PC-3 (cell line): ENCODE measurements around the gene TBX15. TPM values are rescaled to one million over a fixed set of nuclear protein-coding genes. Genes with fewer than 3 reads are reported as not detected.

Experiments
- ATAC-seq: fragments of 200-7000 bp; cut with Tn5 transposase; 2 replicates; pipeline ENCODE4 v1.9.1; 2020; ENCODE audit warnings: mild to moderate bottlenecking, moderate library complexity
- BruUV-seq: library from RNA; stranded (reverse); fragments of 400-500 nt; replicated peaks from 2 replicates; lab custom pipeline; 2021; lab: Mats Ljungman, UMichigan
- CTCF ChIA-PET: fragments of 300-600 bp; sonication (Branson Sonifier 250); formaldehyde crosslinking; loops from one replicate; lab custom pipeline; 2022; ENCODE audit warnings: antibody characterized with exemption; lab: Charles Lee
- POLR2A ChIA-PET: fragments of 300-600 bp; sonication (Branson Sonifier 250); formaldehyde crosslinking; loops from one replicate; lab custom pipeline; 2022; ENCODE audit warnings: antibody characterized with exemption; ENCODE audit not compliant: unreplicated experiment; lab: Charles Lee
- DNase-seq: peaks from one replicate; pipeline ENCODE4 v3.0.0-alpha.2; 2015
- H2AFZ ChIP-seq: fragments of 300-600 bp; sonication (generic); 2 replicates; pipeline ENCODE4 v1.6.0; 2016; ENCODE audit warnings: antibody characterized with exemption, low read length
- H3F3A ChIP-seq: fragments of 300-600 bp; sonication (generic); one replicate; pipeline ENCODE4 v1.6.0; 2017; ENCODE audit warnings: antibody characterized with exemption, low read length, control low read depth, mild to moderate bottlenecking; ENCODE audit not compliant: unreplicated experiment
- H3K27ac ChIP-seq: fragments of 300-600 bp; sonication (generic); 2 replicates; pipeline ENCODE4 v1.5.1; 2016; ENCODE audit warnings: mild to moderate bottlenecking, low read length
- H3K27me3 ChIP-seq: fragments of 300-600 bp; sonication (generic); 2 replicates; pipeline ENCODE4 v1.6.1; 2016; ENCODE audit warnings: low read length, mixed read lengths
- H3K36me3 ChIP-seq: fragments of 300-600 bp; sonication (generic); 2 replicates; pipeline ENCODE4 v1.6.1; 2016; ENCODE audit warnings: low read depth, mixed run types, low read length, mixed read lengths
- H3K4me1 ChIP-seq: fragments of 300-600 bp; sonication (generic); 2 replicates; pipeline ENCODE4 v1.5.1; 2016; ENCODE audit warnings: low read length; ENCODE audit not compliant: insufficient read depth
- H3K4me2 ChIP-seq: fragments of 300-600 bp; sonication (generic); 2 replicates; pipeline ENCODE4 v1.6.0; 2016; ENCODE audit warnings: low read length
- H3K4me3 ChIP-seq: fragments of 300-600 bp; sonication (generic); 2 replicates; pipeline ENCODE4 v1.5.1; 2016; ENCODE audit warnings: mild to moderate bottlenecking, low read length, mixed read lengths
- H3K79me2 ChIP-seq: fragments of 300-600 bp; sonication (generic); 2 replicates; pipeline ENCODE4 v1.6.1; 2017; ENCODE audit warnings: low read length, mixed read lengths
- H3K9ac ChIP-seq: fragments of 300-600 bp; sonication (generic); 2 replicates; pipeline ENCODE4 v1.6.0; 2016; ENCODE audit warnings: mild to moderate bottlenecking, low read length
- H3K9me2 ChIP-seq: fragments of 300-600 bp; sonication (generic); replicated peaks from 2 replicates; pipeline ENCODE4 v1.6.1; 2016; ENCODE audit warnings: mixed run types, low read length, mixed read lengths
- H3K9me3 ChIP-seq: fragments of 300-600 bp; sonication (generic); 2 replicates; pipeline ENCODE4 v1.6.1; 2016; ENCODE audit warnings: low read length, mixed read lengths
- H4K20me1 ChIP-seq: fragments of 300-600 bp; sonication (generic); 2 replicates; pipeline ENCODE4 v1.6.1; 2016; ENCODE audit warnings: low read length, mixed read lengths
- CTCF ChIP-seq: fragments of 300-600 bp; sonication (generic); conservative IDR thresholded peaks from 2 replicates; pipeline ENCODE4 v1.5.1; 2017; ENCODE audit warnings: antibody characterized with exemption, low read depth, mild to moderate bottlenecking, low read length
- EZH2 ChIP-seq: fragments of 300-600 bp; sonication (generic); IDR thresholded peaks from one replicate; pipeline ENCODE4 v1.6.1; 2017; ENCODE audit warnings: antibody characterized with exemption, mild to moderate bottlenecking, low read length; ENCODE audit not compliant: unreplicated experiment
- EZH2phosphoT487 ChIP-seq: fragments of 300-600 bp; sonication (generic); IDR thresholded peaks from 2 replicates; pipeline ENCODE4 v1.6.1; 2018; ENCODE audit warnings: mild to moderate bottlenecking, antibody characterized with exemption, low read length, borderline replicate concordance
- intact Hi-C: fragments of 100-400 bp; cut with micrococcal nuclease; formaldehyde crosslinking; loops from 2 replicates; pipeline ENCODE4 v1.9.0; 2023
- total RNA-seq: library from RNA; depleted of rRNA; stranded (reverse); fragments of >200 nt; gene quantifications from 2 replicates; pipeline ENCODE4 v1.2.3, GENCODE V29; 2014

The TBX15 gene
- total RNA-seq, 1 experiment from 2014 or later, result 0.58 TPM

DNA sequence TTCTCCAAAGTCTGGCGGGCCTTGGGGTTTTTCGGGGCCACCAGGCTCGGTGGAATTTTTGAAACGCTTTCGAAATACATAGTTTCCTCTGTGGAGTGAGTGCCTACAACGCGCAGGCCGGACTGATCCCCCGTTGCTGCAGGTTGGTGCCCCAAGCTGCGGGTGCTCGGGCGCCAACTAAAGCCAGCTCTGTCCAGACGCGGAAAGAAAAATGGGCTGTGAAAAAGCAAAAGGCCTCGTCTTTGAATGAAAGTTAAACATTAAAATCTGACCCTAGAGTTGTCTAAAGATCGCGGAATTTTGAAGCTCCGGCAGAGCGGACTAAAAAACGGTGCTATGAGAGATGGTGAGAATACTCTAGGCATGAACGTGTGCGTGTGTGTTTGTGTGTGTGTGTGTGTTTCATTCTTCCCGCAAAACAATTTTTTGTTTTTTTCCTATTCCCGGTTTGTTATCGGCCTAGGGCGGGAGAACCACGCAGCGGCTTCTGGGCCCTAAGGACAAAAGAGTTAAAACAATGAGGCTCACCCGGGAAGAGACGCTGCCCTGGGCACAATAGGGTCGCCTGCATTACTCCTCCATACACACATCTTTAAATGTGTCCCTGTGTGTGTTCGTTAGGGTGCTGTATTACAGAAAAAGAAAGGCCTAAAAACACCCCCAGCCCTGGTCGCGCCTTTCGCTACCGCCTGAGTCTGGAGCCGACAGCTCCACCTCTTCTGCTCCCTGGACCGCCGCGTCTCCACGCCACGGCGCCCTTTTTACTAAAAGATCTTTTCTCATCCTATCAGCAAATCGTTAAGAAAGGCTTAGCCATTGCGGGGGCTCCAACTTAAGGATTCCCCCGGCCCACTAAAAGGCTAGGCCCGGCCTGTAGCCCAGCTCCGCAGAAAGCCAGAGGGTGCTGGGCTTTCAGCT, 3.2 kb downstream of the TBX15 start:
- no peak overlapping the region for H3K4me2 ChIP-seq

DNA sequence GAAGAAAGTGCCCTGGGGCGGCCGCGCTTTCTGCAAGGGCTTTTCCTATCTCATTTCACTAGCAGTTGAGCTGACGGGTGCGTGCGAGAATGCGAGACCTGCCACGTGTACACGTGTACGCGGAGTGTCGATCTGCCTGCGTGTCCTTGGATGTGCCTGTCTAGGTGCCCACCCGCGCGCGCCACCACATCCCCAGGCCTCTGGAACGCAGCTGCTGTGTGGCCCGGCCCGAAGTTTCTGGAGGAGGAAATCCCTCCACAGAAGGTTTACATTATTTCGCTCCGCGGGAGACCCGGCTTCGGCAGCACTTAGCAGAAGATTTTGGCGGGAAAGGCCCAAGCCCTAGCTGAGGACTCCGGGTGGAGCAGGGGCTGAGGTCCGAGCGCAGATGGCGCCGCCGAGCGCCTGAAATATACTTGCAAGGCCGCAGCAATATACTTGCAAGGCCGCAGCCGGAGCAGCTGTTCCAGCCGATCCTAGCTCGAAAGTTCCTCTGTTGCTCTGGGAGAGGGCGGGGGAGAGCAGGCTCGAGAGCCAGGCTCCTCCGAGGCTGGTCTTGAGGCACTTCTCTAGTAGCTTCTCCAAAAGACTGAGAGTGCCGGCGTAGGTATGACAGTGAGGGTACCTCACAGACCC, 3.9 kb downstream of the TBX15 start:
- POLR2A ChIA-PET, result no interaction called here
- no peak for DNase-seq
- intact Hi-C loops, result no loop called here
- Histone ChIP-seq H3K4me1 (no peaks in the 10 kb centered on the region), H3K36me3 (no peaks in the 10 kb centered on the region), H3K27ac (no peak overlapping the region), H3K79me2 (no peaks in the 10 kb centered on the region), H3F3A (no peaks in the 10 kb centered on the region), H3K9me3 (no peaks in the 10 kb centered on the region), H3K9me2 (no peaks in the 10 kb centered on the region), H3K4me3 (no peak overlapping the region), H3K9ac (no peak overlapping the region), H3K4me2 (no peak overlapping the region), H3K27me3 (no peaks in the 10 kb centered on the region), H4K20me1 (no peaks in the 10 kb centered on the region), H2AFZ (no peak overlapping the region)
- no peak for ATAC-seq
- TF ChIP-seq CTCF (no peak), EZH2 (no peak), EZH2phosphoT487 (no peak)
- no TSS peak for BruUV-seq
- CTCF ChIA-PET, result no interaction called here

More for the DNA sequence above, 3.2 kb downstream of the TBX15 start:
- H2AFZ ChIP-seq, result no peak overlapping the region
- H3K9me3 ChIP-seq, result no peaks in the 10 kb centered on the region
- no peaks in the 10 kb centered on the region for H3K27me3 ChIP-seq
- H3K9ac ChIP-seq, result no peak overlapping the region
- no peak for ATAC-seq
- ChIA-PET CTCF (no interaction called here), POLR2A (no interaction called here)
- no peaks in the 10 kb centered on the region for H4K20me1 ChIP-seq
- H3F3A ChIP-seq, result no peaks in the 10 kb centered on the region
- intact Hi-C loops, result no loop called here
- H3K79me2 ChIP-seq, result no peaks in the 10 kb centered on the region
- no peak for DNase-seq
- H3K4me1 ChIP-seq, result no peaks in the 10 kb centered on the region
- H3K4me3 ChIP-seq, result no peak overlapping the region
- no peaks in the 10 kb centered on the region for H3K9me2 ChIP-seq
- no peak for TF ChIP-seq EZH2
- TF ChIP-seq CTCF, result no peak
- TF ChIP-seq EZH2phosphoT487, result no peak
- no peaks in the 10 kb centered on the region for H3K36me3 ChIP-seq
- H3K27ac ChIP-seq, result no peak overlapping the region
- BruUV-seq, result no TSS peak
